GM12875 (cell line): ENCODE measurements around the gene ZNF160.
"Not testable (repeated sequence)": the region's sequence is repeated elsewhere in the genome, so short reads cannot be mapped to it uniquely, and the experiment has no call there.

Source experiments
- H3K4me3 ChIP-seq: one replicate; pipeline ENCODE4 v1.5.1; 2011; ENCODE audit warnings: low read depth, low read length, control low read depth
- CTCF ChIP-seq: IDR thresholded peaks from 2 replicates; pipeline ENCODE4 v1.5.1; 2011; ENCODE audit warnings: low read depth, mild to moderate bottlenecking, control low read depth, inconsistent platforms, low read length, moderate library complexity, borderline replicate concordance; ENCODE audit not compliant: insufficient read depth

ZNF160 gene

GRCh38 chr19:53102206-53102755 lies 941 bp downstream of the ZNF160 start:
- no peak for TF ChIP-seq CTCF

GRCh38 chr19:53101518-53101917 lies 1.7 kb downstream of the ZNF160 start:
- TF ChIP-seq CTCF: no peak
- no peak overlapping the region for H3K4me3 ChIP-seq

More at GRCh38 chr19:53102206-53102755, 941 bp downstream of the ZNF160 start:
- H3K4me3 ChIP-seq: peak overlapping the region; percentile 90

GRCh38 chr19:53098570-53098969 lies 4.7 kb downstream of the ZNF160 start:
- H3K4me3 ChIP-seq: not testable (repeated sequence)

GRCh38 chr19:53096982-53097690 lies 6.1 kb downstream of the ZNF160 start:
- not testable (repeated sequence) for H3K4me3 ChIP-seq

GRCh38 chr19:53096579-53096978 lies 6.6 kb downstream of the ZNF160 start:
- not testable (repeated sequence) for H3K4me3 ChIP-seq

GRCh38 chr19:53094754-53095575 lies 8.3 kb downstream of the ZNF160 start:
- no peak overlapping the region for H3K4me3 ChIP-seq
- TF ChIP-seq CTCF: no peak

GRCh38 chr19:53092723-53093122 lies 10.5 kb downstream of the ZNF160 start:
- H3K4me3 ChIP-seq: no peak overlapping the region

More at GRCh38 chr19:53092723-53093122, 10.5 kb downstream of the ZNF160 start:
- no peak for TF ChIP-seq CTCF
